ENCODE data around the gene DLK1.

The DLK1 gene

DNA sequence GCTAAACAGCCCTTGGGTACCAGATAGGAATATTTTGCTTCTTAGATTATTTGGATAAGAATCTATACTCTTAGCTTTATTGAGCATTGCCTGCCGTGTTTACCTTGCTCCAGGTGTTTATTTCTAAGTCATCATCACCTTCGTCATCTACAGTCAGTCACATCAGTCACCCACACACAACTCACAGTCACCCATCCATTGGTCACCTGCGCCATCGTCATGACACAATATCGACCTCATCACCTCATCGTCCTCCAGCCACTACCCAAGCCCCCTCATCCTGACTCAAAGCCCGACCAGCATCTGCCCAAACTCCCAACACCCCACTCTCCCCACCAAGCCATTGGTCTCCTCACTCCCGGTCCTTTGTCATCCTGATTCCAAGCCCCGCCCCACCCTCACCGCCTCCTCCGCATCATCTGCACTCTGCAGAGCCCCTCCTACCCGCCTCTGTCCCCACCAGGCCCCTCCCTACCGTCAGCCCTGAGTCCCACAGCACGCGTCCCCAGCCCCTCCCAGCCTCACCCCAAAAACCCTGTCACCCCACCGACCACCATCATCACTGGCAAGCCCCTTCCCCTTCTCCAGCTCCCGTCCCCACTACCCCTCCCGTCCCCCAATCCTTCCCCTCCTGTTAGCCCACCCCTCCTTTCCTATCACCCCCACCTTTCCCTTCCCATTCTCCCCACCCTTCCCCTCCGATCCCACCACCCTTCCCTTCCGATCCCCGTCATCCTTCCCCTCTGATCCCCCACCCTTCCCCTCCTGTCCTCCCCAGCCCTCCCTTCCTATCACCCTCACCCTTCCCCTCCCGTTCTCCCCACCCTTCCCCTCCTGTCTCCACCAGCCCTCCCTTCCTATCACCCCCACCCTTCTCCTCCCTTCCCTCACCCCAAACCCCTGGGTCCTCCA, 9.8 kb downstream of the DLK1 start:
- DNase-seq = no peak

DNA sequence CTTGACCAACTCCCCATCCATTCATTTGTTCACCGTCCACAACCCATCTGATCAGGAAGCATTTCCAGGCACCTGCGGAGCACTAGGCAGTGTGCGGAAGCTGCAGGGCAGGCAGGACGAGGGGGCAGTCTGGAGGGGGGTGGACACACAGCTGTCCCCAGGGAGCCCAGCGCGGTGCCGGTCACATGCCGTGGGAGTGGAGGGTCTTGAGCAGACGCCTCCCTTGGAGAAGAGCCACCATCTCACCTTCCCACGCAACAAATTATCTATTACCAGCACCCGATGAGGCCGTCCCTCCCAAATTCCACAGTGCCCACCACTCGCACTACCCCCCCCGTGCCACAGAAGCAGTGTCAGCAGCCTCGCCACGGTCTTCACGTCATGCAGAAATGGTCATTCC, 10.8 kb downstream of the DLK1 start:
- no peak for DNase-seq

DNA sequence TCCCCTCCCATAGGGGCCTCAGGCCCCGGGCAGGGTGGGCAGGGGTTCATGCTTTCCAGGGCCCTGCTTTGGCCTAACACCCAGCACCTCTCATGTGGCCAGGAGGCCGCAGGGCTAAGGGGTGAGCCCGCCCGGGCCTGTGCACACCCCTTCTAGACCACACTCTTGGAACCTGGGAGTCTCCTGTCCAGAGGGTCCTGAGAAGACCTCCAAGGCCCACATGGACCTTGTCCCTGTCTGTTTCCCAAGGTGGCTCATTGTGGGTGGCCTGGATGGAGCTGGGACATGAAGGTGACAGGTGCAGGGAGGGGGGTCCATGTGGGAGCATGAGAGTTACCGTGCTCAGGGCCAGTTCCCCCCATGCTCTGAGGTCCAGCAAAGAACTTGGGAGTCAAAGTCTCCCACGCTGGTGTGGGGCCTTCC, 11.6 kb downstream of the DLK1 start:
- no peak for DNase-seq

DNA sequence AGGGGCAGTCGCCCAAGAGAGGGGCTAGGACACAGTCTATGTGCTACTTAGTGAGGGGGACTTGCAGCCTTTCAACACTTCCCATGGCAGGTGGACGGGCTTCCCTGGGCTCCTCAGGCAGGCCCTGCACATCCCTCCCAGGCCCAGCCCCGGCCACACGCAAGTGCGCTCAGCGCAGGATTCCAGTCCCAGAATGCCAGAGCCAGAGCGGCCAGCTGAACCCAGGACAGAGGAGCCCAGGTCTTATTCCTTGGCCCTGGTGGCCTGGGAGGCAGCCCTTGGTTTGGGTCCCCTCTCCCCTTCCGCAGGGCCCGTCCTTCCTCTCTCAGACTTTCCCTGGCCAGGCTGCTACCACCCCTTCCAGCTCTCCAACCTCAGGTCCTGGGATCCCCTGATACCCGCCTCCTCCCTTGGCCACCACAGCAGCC, 12.0 kb downstream of the DLK1 start:
- no peak for DNase-seq

DNA sequence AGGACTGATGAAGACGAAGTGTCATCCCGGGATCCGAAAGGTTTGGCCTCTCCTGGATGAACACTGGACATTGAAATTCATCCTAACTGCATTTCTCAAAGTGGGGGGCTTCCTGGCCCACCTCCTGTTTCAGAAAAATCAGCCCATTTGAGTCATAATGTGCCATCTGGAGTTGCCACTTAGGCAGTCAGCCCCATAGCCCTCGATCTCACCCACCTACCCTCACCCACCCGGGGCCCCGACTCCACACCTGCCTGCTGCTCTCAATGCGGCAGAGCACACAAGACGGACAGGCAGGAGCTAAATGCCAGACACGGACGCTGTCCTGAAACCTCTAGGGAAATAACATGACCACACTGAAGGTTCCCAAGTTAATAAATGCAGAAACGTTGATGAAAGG, 12.6 kb downstream of the DLK1 start:
- no peak for DNase-seq

DNA sequence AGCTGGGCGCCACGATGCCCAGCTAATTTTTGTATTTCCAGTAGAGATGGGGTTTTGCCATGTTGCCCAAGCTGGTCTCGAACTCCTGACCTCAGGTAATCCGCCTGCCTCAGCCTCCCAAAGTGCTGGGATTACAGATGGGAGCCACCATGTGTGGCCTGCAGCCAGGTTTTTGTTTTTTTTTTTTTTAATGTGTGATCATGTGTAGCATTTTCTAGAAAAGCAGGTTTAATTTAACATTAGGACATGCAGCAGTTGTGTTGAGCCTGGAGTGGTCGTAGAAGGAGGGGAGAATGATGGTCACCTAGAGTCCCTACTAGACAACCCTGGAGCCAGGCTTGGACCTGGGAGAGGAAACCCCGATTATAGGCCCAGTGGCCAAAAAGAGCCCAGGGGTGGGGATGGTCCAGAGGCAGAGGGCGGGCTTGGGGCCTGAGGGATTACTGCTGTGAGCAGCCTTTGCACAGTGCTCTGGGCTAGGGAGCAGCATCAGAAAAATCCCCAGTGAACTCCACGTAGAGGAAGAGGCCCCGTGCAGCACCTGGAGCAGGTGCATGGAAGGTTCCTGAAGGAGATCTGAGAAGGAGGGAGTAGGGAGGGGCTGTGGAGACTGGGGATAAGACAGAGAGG, 13.6 kb downstream of the DLK1 start:
- no peak for DNase-seq

DNA sequence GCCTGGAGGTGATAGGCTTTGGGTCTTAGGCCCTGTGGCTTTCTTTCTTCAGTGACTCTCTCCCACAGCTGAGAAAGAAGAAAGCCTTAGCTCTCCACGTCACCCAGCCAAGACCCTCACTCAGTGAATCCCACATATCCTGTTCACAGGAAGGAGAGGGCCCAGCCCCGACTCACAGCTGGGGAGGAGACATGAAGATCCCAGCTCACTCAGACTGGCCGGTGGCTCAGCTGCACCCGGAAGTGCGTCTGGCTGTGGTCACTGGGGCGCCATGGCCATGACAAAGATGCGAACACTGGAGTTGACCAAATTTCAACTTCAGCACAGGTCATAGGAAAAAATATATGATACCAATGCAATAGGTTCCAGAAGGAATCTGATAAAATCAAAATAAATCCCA, 14.2 kb downstream of the DLK1 start:
- no peak for DNase-seq

DNA sequence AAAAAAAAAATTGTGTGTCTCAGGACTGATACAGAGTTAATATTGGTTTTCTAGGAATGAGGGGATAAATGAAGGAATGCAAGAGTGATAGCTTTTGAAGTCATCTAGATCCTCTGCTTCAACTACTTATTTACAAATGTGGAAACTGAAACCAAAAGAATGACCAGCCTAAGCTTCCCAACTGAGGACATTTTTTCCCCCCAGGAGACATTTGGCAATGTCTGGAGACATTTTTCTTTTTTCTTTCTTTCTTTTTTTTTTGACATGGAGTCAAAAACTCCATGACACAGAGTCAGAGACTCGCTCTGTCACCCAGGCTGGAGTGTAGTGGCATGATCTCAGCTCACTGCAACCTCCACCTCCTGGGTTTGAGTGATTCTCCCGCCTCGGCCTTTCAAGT, 15.3 kb downstream of the DLK1 start:
- DNase-seq = no peak

DNA sequence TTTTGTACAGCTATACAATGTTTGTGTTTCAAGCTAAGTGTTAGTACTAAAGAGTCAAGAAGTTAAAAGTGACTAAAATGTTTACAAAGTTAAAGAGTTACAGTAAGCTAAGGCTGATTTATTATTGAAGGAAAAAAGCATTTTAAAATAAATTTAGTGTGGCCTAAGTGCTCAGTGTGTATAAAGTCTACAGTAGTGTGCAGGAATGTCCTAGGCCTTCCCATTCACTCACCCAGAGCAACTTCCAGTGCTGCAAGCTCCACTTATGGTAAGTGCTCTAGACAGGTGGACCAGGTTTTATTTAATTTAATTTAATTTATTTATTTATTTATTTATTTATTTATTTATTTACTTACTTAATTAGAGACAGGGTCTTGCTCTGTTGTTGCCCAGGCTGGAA, 19.6 kb downstream of the DLK1 start:
- no peak for DNase-seq

DNA sequence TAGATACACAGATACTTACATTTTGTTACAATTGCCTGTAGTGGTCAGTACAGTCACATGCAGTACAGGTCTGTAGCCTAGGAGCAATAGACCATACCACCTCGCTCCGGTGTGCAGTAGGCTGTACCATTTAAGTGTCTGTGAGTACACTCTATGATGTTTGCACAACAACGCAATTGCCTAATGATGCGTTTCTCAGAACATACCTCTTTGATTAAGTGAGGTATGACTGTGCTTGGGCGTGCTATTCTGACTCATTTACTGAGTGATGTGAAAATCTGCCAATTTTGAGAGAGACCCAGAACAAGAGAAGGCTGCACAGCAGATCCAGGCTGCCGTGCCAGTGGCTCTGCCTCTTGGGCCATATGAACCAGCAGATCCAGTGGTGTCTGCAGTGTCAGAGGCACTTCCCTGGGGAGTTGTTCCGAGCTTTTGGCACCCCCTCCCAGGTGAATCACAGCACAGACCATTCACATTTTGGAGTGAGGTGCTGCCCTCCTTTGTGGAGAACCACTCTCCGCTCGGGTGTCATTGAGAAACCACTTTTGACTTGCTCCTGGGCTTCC, 20.4 kb downstream of the DLK1 start:
- DNase-seq = no peak

DNA sequence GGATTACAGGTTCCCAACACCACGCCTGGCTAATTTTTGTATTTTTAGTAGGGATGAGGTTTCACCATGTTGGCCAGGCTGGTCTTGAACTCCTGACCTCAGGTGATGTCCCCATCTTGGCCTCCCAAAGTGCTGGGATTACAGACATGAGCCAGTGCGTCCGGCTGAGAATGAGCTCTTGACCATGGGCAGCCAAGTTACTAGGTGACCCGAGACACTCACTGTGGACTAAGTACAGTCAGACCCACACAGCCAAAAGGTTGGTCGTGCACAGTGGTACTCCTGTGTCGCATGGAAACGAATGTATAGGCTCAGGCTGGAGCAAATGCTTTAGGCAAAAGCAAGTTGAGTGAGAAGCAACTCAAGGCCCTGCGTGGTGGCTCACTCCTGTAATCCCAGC, 21.0 kb downstream of the DLK1 start:
- no peak for DNase-seq

DNA sequence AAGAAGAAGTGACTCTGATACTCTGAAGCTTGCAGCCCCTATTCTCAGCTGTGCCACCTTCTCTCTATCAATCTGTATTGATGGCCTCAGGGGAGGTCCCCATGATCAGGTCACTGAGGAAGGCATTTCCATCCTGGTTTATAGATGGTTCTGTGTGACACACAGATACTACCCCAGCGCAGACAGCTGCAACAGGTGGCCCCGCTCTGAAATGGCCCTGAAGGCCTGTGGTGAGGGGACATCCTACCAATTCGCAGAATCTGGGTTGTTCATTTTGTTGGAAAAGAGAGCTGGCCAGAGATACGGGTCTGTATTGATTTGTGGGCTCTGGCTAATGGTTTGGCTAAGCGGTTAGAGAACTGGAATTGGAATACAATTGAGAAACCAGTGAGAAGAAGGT, 21.7 kb downstream of the DLK1 start:
- DNase-seq = no peak

DNA sequence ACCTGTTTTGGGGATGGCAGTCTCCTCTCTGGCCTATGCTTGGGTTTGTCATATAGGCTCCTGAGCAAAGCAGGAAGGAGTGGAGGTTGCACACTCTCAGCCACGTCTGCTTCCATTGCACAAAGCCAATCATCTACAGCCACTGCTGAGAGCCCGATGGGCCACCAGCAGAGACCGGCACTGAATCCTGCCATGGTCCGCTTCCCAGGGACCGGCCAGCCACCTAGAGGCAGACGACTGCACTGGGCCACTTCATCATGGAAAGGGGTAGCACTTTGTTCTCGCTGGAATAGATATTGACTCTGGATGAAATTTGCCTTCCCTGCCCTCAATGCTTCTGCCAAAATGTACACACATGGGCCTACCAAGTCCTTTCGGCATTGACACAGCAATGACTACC, 22.3 kb downstream of the DLK1 start:
- no peak for DNase-seq

DNA sequence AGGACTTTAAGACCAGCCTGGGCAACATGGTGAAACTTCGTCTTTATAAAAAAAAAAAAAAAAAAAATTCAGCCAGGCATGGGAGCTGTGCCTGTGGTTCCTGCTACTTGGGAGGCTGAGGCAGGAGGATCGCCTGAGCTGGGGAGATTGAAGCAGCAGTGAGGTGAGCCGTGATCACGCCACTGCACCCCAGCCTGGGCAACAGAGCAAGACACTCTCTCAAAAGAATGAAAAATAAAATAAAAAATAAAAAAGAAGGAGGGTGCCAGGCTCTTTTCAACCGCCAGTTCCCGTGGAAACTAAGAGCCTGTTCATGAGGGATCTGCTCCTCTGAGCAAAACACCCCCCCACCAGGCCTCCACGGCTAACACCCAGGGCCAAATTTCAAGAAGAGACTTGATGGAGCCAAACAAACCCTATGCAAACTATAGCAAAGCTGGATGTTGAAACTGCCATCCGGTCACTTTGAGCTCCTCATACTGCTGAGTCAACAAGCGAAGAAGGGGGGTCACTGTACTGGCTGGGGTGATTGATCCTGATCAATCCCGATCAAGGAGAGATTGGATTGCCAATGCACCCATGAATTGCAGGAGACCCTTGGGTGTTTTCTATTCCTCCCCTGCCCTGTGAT, 23.4 kb downstream of the DLK1 start:
- no peak for DNase-seq

DNA sequence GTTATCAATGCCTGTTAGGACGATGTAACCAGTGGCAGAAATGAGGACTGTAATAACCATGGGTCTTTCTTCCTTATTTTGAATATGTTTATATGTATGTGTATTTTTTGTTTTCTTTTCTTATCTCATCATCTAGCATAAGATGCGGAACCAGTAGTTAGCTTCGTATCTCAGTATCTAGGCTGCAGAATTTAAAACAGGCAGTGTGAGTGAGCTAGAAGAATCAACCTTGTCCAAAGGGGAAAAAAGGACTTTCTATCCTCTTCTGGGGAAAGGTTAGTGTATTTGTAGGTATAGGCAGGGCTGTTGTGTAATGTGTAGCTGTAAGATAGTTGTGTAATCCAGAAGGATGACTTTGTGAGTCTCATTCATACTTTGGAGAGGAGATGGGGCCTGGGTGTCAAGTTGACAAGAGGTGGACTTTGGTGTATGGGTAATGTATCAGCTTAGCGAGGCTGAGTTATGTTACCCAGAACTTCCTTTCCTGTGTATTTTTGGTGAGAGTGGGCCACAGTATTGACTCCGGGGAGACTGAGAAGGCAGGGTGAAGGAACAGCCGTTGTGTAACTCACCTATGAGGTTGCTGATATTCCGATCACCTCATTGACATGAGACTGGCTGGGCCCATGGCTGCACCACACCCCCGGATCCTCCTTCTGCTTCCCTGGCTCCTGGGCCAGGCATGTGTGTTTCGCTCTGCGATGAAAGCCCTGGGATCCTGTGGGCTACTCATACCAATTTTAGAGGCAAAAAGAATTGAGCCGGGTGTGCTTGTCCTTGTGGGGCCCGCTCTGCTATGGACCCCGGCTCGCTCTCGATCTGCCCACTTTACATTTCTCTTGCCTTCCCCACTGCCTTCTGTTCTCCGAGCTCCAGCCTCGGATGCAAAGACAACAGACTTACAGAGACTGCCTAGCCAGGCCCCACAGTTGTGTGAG, 24.3 kb downstream of the DLK1 start:
- no peak for DNase-seq

DNA sequence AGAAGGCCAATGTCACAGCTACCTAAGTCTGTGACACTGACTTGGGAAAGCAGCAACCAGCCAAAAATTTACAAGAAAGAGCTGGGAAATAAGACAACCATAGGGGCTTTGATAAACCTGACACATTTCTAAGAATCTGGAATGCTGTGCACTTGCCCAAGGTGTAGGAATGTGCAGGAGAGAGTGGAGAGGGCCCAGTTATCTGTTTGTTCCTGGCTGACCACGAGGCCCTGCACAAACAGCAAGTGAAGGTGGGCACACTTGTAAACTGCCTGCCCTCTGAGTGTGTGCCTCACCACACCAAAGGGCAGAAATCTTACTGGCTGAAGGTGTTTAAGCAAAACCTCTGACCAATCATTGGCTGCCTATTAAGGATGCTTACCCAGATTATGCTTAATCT, 27.3 kb downstream of the DLK1 start:
- DNase-seq = no peak

DNA sequence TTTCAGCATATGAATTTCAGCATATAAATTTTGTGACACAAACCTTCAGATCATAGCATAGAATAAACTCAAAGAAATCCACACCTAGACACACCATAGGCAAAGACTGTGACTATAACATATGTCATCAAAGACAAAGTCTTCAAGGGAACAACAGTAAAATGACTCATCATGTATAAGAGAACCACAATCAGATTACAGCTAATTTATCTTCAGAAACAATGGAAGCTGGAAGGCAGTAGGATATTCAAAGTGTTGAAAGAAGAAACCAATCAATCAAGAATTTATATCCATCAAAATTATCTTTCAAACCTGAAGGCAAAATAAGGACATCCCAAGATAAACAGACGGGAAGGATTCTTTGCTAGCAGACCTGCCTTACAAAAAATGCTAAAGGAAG, 29.0 kb downstream of the DLK1 start:
- peak; percentile 45 for DNase-seq

DNA sequence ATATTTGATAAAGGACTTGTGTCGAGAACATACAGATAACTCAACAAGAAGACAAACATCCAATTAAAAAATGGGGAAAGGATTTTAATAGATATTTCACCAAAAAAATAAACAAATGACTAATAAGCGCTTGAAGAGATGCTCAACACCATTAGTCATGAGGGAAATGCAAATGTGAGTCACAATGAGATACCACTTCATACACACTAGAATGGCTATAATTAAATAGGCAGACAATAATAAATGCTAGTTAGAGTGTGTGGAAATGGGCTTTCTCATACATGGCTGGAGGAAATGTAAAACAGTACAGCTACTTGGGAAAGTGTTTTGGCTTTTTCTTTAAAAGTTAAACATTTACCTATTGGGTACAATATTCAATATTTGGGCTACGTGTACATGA, 34.8 kb downstream of the DLK1 start:
- no peak for DNase-seq

DNA sequence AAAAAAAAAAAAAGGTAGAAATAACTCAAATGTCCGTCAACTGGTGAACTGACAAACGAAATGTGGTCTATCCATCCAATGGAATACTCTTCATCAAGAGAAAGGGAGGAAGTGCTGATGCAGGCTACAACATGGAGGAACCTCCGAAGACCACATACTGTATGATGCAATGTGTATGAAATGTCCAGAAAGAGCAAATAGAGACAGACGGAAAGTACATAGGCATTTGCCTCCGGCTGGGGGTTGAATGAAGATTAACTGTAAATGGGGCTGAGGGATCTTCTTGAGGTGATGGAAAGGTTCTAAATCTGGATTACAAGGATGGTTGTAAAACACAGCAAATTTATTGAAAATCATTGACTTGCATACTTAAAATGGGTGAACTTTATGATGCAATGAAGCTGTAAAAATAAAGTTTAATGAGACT, 35.4 kb downstream of the DLK1 start:
- DNase-seq = no peak

DNA sequence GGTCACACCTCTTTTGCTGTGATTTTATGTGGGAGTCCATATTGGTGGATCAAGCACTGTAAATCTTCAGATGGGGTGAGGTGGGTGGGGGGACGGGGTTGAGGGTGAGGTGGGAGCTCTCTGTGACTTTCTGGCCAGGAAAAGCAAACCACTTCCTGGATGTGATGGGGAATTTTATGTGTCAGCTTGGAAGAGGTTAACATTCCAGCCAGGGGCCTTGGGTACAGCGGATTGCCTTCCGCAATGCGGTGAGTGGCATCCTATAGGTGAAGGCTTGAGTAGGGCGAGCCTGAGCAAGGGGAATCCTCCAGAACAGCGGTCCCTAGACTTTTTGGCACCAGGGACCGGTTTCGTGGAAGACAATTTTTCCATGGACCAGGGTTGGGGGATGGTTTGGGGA, 36.2 kb downstream of the DLK1 start:
- no peak for DNase-seq

DNA sequence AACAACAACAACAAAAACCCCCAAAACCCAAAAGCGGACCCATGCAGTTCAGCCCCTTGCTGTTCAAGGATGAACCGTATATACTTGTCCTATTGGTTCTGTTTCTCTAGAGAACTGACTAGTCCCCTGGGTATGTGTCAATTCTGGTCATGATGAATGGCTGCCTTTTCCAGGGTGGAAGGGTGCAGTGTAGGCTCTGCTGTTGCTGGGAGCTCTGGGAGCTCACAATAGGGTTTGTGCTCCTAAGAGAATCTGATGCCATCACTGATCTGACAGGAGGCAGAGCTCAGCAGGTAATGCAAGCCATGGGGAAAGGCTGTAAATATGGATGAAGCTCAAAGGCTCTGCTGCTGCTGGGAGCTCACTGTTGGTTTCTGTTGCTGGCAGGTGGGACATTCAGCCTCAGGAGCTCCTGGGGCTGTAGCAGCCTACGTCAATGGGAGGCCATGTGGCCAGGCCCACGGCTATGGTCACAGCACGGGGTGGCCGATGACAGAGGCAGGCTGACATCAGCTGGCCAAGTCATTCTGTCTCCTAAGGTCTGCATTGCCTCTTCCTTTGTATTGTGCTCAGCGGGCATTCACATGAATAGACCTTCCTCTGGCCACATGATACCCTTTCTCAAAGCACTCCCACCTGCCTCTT, 37.9 kb downstream of the DLK1 start:
- no peak for DNase-seq

DNA sequence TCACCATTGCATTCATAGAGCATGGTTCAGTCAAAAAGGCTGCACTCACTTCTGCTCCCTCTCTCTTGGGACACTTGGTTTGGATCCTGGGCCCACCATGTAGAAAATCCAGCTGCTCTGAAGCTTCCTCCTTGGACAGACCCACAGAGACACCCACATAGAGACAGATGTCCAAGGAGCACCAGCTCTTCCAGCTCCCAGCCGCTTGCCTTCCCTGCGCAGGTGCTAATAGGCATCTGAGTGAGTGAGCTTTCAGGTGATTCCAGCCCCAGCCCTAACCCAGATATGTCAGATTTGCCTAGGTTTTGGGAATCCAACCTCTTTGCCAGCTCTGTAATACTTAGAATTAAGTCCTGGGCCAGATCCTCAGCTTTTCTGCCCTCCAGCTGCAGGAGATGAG, 38.6 kb downstream of the DLK1 start:
- no peak for DNase-seq
